ENCODE data around the gene PCGF5. TPM values are rescaled to one million over a fixed set of nuclear protein-coding genes. Genes with fewer than 3 reads are reported as not detected.

The PCGF5 gene
- total RNA-seq, 1 donor from 2014 or later: 47.6 TPM

DNA sequence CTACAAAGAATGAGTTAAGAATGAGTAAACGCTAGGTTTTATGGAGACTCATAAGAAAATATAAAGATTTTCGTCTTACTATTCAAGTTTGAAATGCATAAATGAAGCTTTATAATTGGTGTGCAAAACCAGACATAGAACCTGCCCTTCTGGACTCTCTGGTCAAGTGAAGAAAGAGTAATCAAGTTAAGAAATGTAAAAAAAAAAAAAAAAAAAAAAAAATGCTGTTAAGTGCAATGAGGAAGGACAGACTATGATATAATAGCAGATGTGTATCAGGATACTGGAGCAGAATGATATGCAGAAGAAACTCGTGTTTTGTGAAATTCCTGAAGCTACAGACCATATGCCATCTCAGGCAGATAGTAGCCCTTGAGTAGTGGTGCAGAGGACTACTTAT, 5.6 kb downstream of the PCGF5 start:
- DNase-seq: no peak
- no peak for TF ChIP-seq CTCF (IDR thresholded peaks at IDR 0.05)
- Histone ChIP-seq H3K9me3 (no peaks in the 10 kb centered on the region), H3K27ac (no peak overlapping the region), H3K36me3 (peaks cover 10% of the 10 kb centered on the region), H3K4me3 (no peak overlapping the region), H3K4me1 (peaks cover 34% of the 10 kb centered on the region), H3K27me3 (ENCODE audit: low read depth) (no peaks in the 10 kb centered on the region)
- ATAC-seq: no peak
- intact Hi-C loops (cut with DNase I): no loop called here

GRCh38 chr10:91227576-91227975, 7.1 kb downstream of the PCGF5 start:
- Histone ChIP-seq H3K4me3 (no peak overlapping the region), H3K36me3 (peaks cover 10% of the 10 kb centered on the region), H3K27ac (no peak overlapping the region), H3K4me1 (peaks cover 22% of the 10 kb centered on the region), H3K9me3 (no peaks in the 10 kb centered on the region), H3K27me3 (ENCODE audit: low read depth) (no peaks in the 10 kb centered on the region)
- TF ChIP-seq CTCF (IDR thresholded peaks at IDR 0.05): no peak
- ATAC-seq (no peak), DNase-seq (no peak)
- intact Hi-C loops (cut with DNase I): no loop called here

DNA sequence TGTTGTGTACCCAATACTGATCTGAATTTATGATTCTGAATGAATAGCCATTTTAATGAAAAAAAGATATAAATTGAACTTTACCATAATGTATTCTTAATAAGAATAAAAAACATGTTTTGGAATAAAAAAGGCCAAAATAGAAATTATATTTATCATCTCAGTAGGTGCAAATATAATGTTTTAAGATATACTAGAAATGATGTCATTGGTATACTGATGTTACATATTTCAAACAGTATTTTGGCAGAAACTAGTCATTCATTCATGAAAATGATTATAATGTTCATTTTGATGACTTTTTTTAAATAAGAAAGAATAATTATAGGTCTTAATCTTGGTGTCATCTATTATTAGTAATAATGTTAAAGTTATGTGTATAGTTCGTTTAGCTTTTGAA, 9.2 kb downstream of the PCGF5 start:
- ATAC-seq (no peak), DNase-seq (no peak)
- peaks cover 5% of the 10 kb centered on the region for H3K4me1 ChIP-seq
- H3K36me3 ChIP-seq: peaks cover 10% of the 10 kb centered on the region
- intact Hi-C loops (cut with DNase I): no loop called here
- no peaks in the 10 kb centered on the region for H3K27me3 ChIP-seq (ENCODE audit: low read depth)
- no peak overlapping the region for H3K27ac ChIP-seq
- TF ChIP-seq CTCF (IDR thresholded peaks at IDR 0.05): no peak
- H3K4me3 ChIP-seq: no peak overlapping the region
- no peaks in the 10 kb centered on the region for H3K9me3 ChIP-seq

- no peak for DNase-seq
- Histone ChIP-seq H3K27ac (no peak overlapping the region), H3K9me3 (no peaks in the 10 kb centered on the region), H3K4me1 (no peaks in the 10 kb centered on the region), H3K4me3 (no peak overlapping the region), H3K27me3 (ENCODE audit: low read depth) (no peaks in the 10 kb centered on the region), H3K36me3 (peaks cover 7% of the 10 kb centered on the region)
- no peak for TF ChIP-seq CTCF (IDR thresholded peaks at IDR 0.05)
- no peak for ATAC-seq
- intact Hi-C loops (cut with DNase I): no loop called here
Observed at GRCh38 chr10:91238191-91238590, 17.7 kb downstream of the PCGF5 start.

DNA sequence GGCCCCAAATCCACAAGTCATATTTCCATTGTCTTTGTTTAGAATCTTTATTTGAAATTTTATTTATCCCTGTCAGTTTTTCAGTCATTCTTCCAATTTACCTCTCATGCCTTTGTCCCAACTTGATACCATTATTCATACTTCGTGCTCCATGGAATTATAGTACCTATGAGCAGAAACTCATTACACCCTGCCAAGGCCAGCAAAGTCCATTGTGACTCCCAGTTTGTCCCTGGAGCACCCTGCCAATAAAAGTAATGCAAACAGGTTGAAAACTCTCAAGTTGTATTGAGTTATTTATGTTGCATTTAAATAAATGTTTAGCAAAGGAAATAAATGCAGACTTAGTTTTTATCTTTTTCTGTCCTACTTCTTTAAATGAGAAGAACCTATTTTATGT, 19.3 kb downstream of the PCGF5 start:
- Histone ChIP-seq H3K4me3 (no peak overlapping the region), H3K36me3 (peaks cover 7% of the 10 kb centered on the region), H3K27ac (no peak overlapping the region), H3K4me1 (no peaks in the 10 kb centered on the region), H3K9me3 (no peaks in the 10 kb centered on the region), H3K27me3 (ENCODE audit: low read depth) (no peaks in the 10 kb centered on the region)
- no peak for TF ChIP-seq CTCF (IDR thresholded peaks at IDR 0.05)
- ATAC-seq: no peak
- intact Hi-C loops (cut with DNase I): no loop called here
- DNase-seq: no peak

GRCh38 chr10:91242940-91243339, 22.5 kb downstream of the PCGF5 start:
- Histone ChIP-seq H3K4me3 (no peak overlapping the region), H3K36me3 (peaks cover 7% of the 10 kb centered on the region), H3K27me3 (ENCODE audit: low read depth) (no peaks in the 10 kb centered on the region), H3K9me3 (no peaks in the 10 kb centered on the region), H3K27ac (no peak overlapping the region), H3K4me1 (peaks cover 5% of the 10 kb centered on the region)
- ATAC-seq (no peak), DNase-seq (no peak)
- no peak for TF ChIP-seq CTCF (IDR thresholded peaks at IDR 0.05)
- intact Hi-C loops (cut with DNase I): no loop called here
